Endothelial cell of umbilical vein (primary cell): Measurements from ENCODE around the gene PACSIN2. TPM values are rescaled to one million over a fixed set of nuclear protein-coding genes. Genes with fewer than 3 reads are reported as not detected.

Experiments
- BruUV-seq: library from RNA; stranded (reverse); fragments of 400-500 nt; replicated peaks from 2 replicates; lab custom pipeline; 2021; lab: Mats Ljungman, UMichigan
- CTCF ChIA-PET: fragments of 300-600, 350-600 bp; sonication (Branson Sonifier 250); formaldehyde crosslinking; loops from one replicate; lab custom pipeline; 2021; ENCODE audit warnings: antibody characterized with exemption, inconsistent platforms; lab: Charles Lee
- POLR2A ChIA-PET: fragments of 300-600, 350-600 bp; sonication (Branson Sonifier 250); formaldehyde crosslinking; loops from one replicate; lab custom pipeline; 2021; ENCODE audit warnings: antibody characterized with exemption, inconsistent platforms; lab: Charles Lee
- DNase-seq: peaks from one replicate; pipeline ENCODE4 v3.0.0-alpha.2; 2011; ENCODE audit warnings: low read depth, low spot score
- FAIRE-seq: peaks from 2 replicates; lab custom pipeline; 2011; peaks lifted over from hg19 to GRCh38; lab: Jason Lieb, UNC
- H2AFZ ChIP-seq: 2 replicates; pipeline ENCODE4 v1.6.0; 2012; ENCODE audit warnings: low read depth, low read length, control low read depth, inconsistent platforms
- H3K27ac ChIP-seq: 2 replicates; pipeline ENCODE4 v1.5.1; 2011; ENCODE audit warnings: low read depth, mild to moderate bottlenecking, control low read depth, low read length, moderate library complexity; ENCODE audit not compliant: insufficient read depth
- H3K27me3 ChIP-seq, 2 experiments: 2 replicates each; pipeline versions ENCODE4 v1.6.0 to v1.6.1; 2011; ENCODE audit warnings: low read length in 2 of 2, mixed read lengths in 1 of 2; ENCODE audit not compliant: control insufficient read depth in 2 of 2, insufficient read depth in 2 of 2
- H3K36me3 ChIP-seq, 2 experiments: 2 replicates in 1 of 2; 3 replicates in 1 of 2; pipeline ENCODE4 v1.5.1; 2011; ENCODE audit warnings: low read length in 2 of 2, mild to moderate bottlenecking in 1 of 2, moderate library complexity in 1 of 2; ENCODE audit not compliant: control insufficient read depth in 2 of 2, insufficient read depth in 2 of 2; ENCODE audit errors: extremely low read depth in 1 of 2
- H3K4me1 ChIP-seq: 3 replicates; pipeline ENCODE4 v1.5.1; 2011; ENCODE audit warnings: mild to moderate bottlenecking, low read length; ENCODE audit not compliant: control insufficient read depth, insufficient read depth; ENCODE audit errors: extremely low read depth
- H3K4me2 ChIP-seq: 2 replicates; pipeline ENCODE4 v1.6.1; 2011; ENCODE audit warnings: low read length, control low read depth, mixed read lengths; ENCODE audit not compliant: insufficient read depth
- H3K4me3 ChIP-seq, 3 experiments: fragments of 200-600 bp in 1 of 3; sonication (generic), shearing (Covaris generic) in 1 of 3; replicated peaks in 1 of 3; 2 replicates each; pipeline ENCODE4 v1.5.1; 2011 to 2016; ENCODE audit warnings: control low read depth in 3 of 3, low read length in 3 of 3, mild to moderate bottlenecking in 2 of 3, inconsistent platforms in 1 of 3, low read depth in 1 of 3, moderate library complexity in 1 of 3; ENCODE audit not compliant: insufficient read depth in 1 of 3
- H3K79me2 ChIP-seq: 2 replicates; pipeline ENCODE4 v1.6.0; 2012; ENCODE audit warnings: low read length, inconsistent platforms; ENCODE audit not compliant: control insufficient read depth, insufficient read depth
- H3K9ac ChIP-seq: replicated peaks from 2 replicates; pipeline ENCODE3; 2011; ENCODE audit warnings: low read length, control low read depth; ENCODE audit not compliant: insufficient read depth; ENCODE audit errors: extremely low read depth
- H3K9me1 ChIP-seq: replicated peaks from 3 replicates; pipeline ENCODE4 v1.6.0; 2011; ENCODE audit warnings: mild to moderate bottlenecking, low read length; ENCODE audit not compliant: control insufficient read depth, insufficient read depth; ENCODE audit errors: extremely low read depth
- H3K9me3 ChIP-seq: replicated peaks from 2 replicates; pipeline ENCODE4 v1.5.1; 2012; ENCODE audit warnings: low read length, inconsistent platforms; ENCODE audit not compliant: control insufficient read depth, insufficient read depth
- H4K20me1 ChIP-seq: replicated peaks from 2 replicates; pipeline ENCODE3; 2011; ENCODE audit warnings: mild to moderate bottlenecking, low read length; ENCODE audit not compliant: control insufficient read depth, insufficient read depth; ENCODE audit errors: extremely low read depth
- CTCF ChIP-seq, 2 donors: IDR thresholded peaks; 1 replicate in 1 of 2; 2 replicates in 1 of 2; pipeline ENCODE4 v1.5.1; 2011; ENCODE audit warnings: low read length in 2 of 2, mild to moderate bottlenecking in 2 of 2, moderate library complexity in 2 of 2, control low read depth in 1 of 2, inconsistent platforms in 1 of 2, low read depth in 1 of 2; ENCODE audit not compliant: insufficient read depth in 1 of 2; ENCODE audit errors: extremely low read depth in 1 of 2
- EZH2 ChIP-seq: IDR thresholded peaks from 2 replicates; pipeline ENCODE4 v1.6.1; 2012; ENCODE audit warnings: borderline replicate concordance, low read depth, mild to moderate bottlenecking, moderate library complexity, low read length, inconsistent platforms; ENCODE audit not compliant: severe bottlenecking
- FOS ChIP-seq: IDR thresholded peaks from 2 replicates; pipeline ENCODE4 v1.6.1; 2011; ENCODE audit warnings: mild to moderate bottlenecking, low read length, moderate library complexity, borderline replicate concordance; ENCODE audit not compliant: insufficient read depth
- GATA2 ChIP-seq: IDR thresholded peaks from 2 replicates; pipeline ENCODE4 v1.7.0; 2011; ENCODE audit warnings: low read depth, mild to moderate bottlenecking, moderate library complexity, mixed read lengths, low read length; ENCODE audit not compliant: insufficient read length, insufficient read depth
- JUN ChIP-seq: IDR thresholded peaks from 2 replicates; pipeline ENCODE4 v1.6.1; 2011; ENCODE audit warnings: borderline replicate concordance, low read depth; ENCODE audit not compliant: insufficient read length, insufficient read depth
- MAX ChIP-seq: IDR thresholded peaks from 2 replicates; pipeline ENCODE4 v1.6.1; 2011; ENCODE audit not compliant: insufficient read depth, insufficient read length
- MYC ChIP-seq: IDR thresholded peaks from one replicate; pipeline ENCODE4 v1.6.1; 2011; ENCODE audit warnings: mild to moderate bottlenecking, low read depth, low read length
- POLR2A ChIP-seq: IDR thresholded peaks from 2 replicates; pipeline ENCODE4 v1.6.1; 2012; ENCODE audit warnings: low read depth, mild to moderate bottlenecking, control low read depth, low read length
- POLR2AphosphoS5 ChIP-seq: IDR thresholded peaks from 2 replicates; pipeline ENCODE4 v1.6.1; 2012; ENCODE audit warnings: low read depth, mild to moderate bottlenecking, control low read depth, low read length, moderate library complexity; ENCODE audit not compliant: insufficient read depth
- dilution Hi-C: fragments of 300-500 bp; cut with MboI; formaldehyde crosslinking; loops from one replicate; pipeline ENCODE4 v1.15.0; 2019; ENCODE audit warnings: low sequenced_read_pairs; ENCODE audit not compliant: extremely low pct_ligation_motif_present
- intact Hi-C: fragments of 100-400 bp; cut with micrococcal nuclease; formaldehyde crosslinking; loops from one replicate; pipeline ENCODE4 v1.10.0; 2022
- polyA plus RNA-seq, 4 experiments: library from polyadenylated mRNA; depleted of rRNA in 3 of 4; stranded (reverse) in 3 of 4; unstranded in 1 of 4; fragments of >200 nt; gene quantifications; 2 replicates each; pipeline versions ENCODE4 v1.2.1 to v1.2.3, GENCODE V29; 2011 to 2012; ENCODE audit warnings: missing spikeins in 1 of 4
- total RNA-seq: library from RNA; stranded (reverse); gene quantifications from 2 replicates; pipeline ENCODE4 v1.2.3, GENCODE V29; 2021

The PACSIN2 gene
- total and polyA plus RNA-seq, 2 donors (not counting 3 experiments of a cell fraction or from before 2014, with no cell fraction given), result 46.2 to 64.5 TPM

- CTCF ChIA-PET, result no interaction called here
- dilution Hi-C loops (no loop called here), intact Hi-C loops (no loop called here)
- H3K79me2 ChIP-seq, result no peaks in the 10 kb centered on the region
- H3K9me3 ChIP-seq, result no peaks in the 10 kb centered on the region
- H3K9ac ChIP-seq, result no peak overlapping the region
- no peak overlapping the region for H3K4me3 ChIP-seq
- no peak overlapping the region for H3K4me2 ChIP-seq
- no peaks in the 10 kb centered on the region for H4K20me1 ChIP-seq
- POLR2A ChIA-PET, result no interaction called here
- H3K9me1 ChIP-seq, result no peaks in the 10 kb centered on the region
- BruUV-seq, result no TSS peak
- FAIRE-seq, result no peak
- H3K27me3 ChIP-seq, result no peaks in the 10 kb centered on the region
- TF ChIP-seq GATA2 (no peak), MYC (no peak), JUN (no peak), POLR2AphosphoS5 (no peak), MAX (no peak), EZH2 (no peak), POLR2A (no peak), CTCF (IDR thresholded peaks at IDR 0.05; ENCODE audit: extremely low read depth in 1 of 2, insufficient read depth in 1 of 2, low read depth in 1 of 2, low read length in 2 of 2) (no peak), FOS (no peak)
- no peaks in the 10 kb centered on the region for H3K36me3 ChIP-seq
- H3K27ac ChIP-seq, result no peak overlapping the region
- no peak for DNase-seq
- H3K4me1 ChIP-seq, result no peaks in the 10 kb centered on the region
- H2AFZ ChIP-seq, result no peak overlapping the region
These were observed 27.3 kb upstream of the PACSIN2 start for GRCh38 chr22:43042101-43042780.
